HepG2 (cell line): ENCODE measurements around the gene NDUFB3. TPM values are rescaled to one million over a fixed set of nuclear protein-coding genes. Genes with fewer than 3 reads are reported as not detected.

Experiments used
- ATRX ChIP-seq: sonication (generic); formaldehyde crosslinking; IDR thresholded peaks from 2 replicates; pipeline ENCODE4 v1.4.0; 2020; ENCODE audit warnings: missing genetic modification reagents, borderline replicate concordance
- MXD3 ChIP-seq: IDR thresholded peaks from 2 replicates; pipeline ENCODE4 v1.6.1; 2016; ENCODE audit warnings: mild to moderate bottlenecking, missing biosample characterization, missing genetic modification reagents
- RERE ChIP-seq: IDR thresholded peaks from 2 replicates; pipeline ENCODE4 v1.6.1; 2016; ENCODE audit warnings: low read depth, missing genetic modification reagents, missing compliant biosample characterization
- YEATS2 ChIP-seq: sonication (generic); formaldehyde crosslinking; IDR thresholded peaks from 2 replicates; pipeline ENCODE4 v1.4.0; 2020; ENCODE audit warnings: missing genetic modification reagents, borderline replicate concordance
- ZNF24 ChIP-seq: fragments of 450-650 bp; IDR thresholded peaks from 2 replicates; pipeline ENCODE4 v1.6.1; 2017; ENCODE audit warnings: antibody characterized with exemption, mild to moderate bottlenecking
- ZNF251 ChIP-seq: sonication (generic); formaldehyde crosslinking; IDR thresholded peaks from 2 replicates; pipeline ENCODE4 v1.9.0; 2021; ENCODE audit warnings: mild to moderate bottlenecking, missing genetic modification reagents
- ZNF333 ChIP-seq: sonication (generic); formaldehyde crosslinking; IDR thresholded peaks from 2 replicates; pipeline ENCODE4 v1.4.0; 2020; ENCODE audit warnings: mild to moderate bottlenecking, missing genetic modification reagents, borderline replicate concordance
- ZNF496 ChIP-seq: sonication (generic); formaldehyde crosslinking; IDR thresholded peaks from 2 replicates; pipeline ENCODE4 v1.8.1; 2023; ENCODE audit warnings: mild to moderate bottlenecking, moderate library complexity, missing genetic modification reagents; ENCODE audit not compliant: insufficient replicate concordance
- ZNF547 ChIP-seq: sonication (generic); formaldehyde crosslinking; IDR thresholded peaks from 2 replicates; pipeline ENCODE4 v1.5.1; 2020; ENCODE audit warnings: mild to moderate bottlenecking, missing genetic modification reagents
- ZNF839 ChIP-seq: sonication (generic); formaldehyde crosslinking; IDR thresholded peaks from 2 replicates; pipeline ENCODE4 v1.4.0; 2020; ENCODE audit warnings: missing genetic modification reagents, mild to moderate bottlenecking, borderline replicate concordance
- ZSCAN20 ChIP-seq: sonication (generic); formaldehyde crosslinking; IDR thresholded peaks from 2 replicates; pipeline ENCODE4 v1.4.0; 2020; ENCODE audit warnings: missing genetic modification reagents, mild to moderate bottlenecking, borderline replicate concordance
- polyA plus RNA-seq, 8 experiments: library from polyadenylated mRNA; depleted of rRNA in 3 of 8; stranded (reverse) in 7 of 8; unstranded in 1 of 8; fragments of >200 nt; fragmentation: Illumina TruSeq in 4 of 8; extraction: Trizol in 4 of 8; gene quantifications; 2 replicates each; pipeline versions ENCODE4 v1.2.1 to v1.2.3, GENCODE V29; 2011 to 2016; ENCODE audit warnings: low read depth in 4 of 8, missing spikeins in 1 of 8, mixed read lengths in 1 of 8; ENCODE audit not compliant: insufficient read depth in 1 of 8
- total RNA-seq, 5 experiments: library from RNA; depleted of rRNA; stranded (reverse); fragments of >200 nt; fragmentation: Illumina TruSeq; extraction: Trizol; gene quantifications; 2 replicates each; pipeline ENCODE4 v1.2.3, GENCODE V29; 2016; ENCODE audit warnings: low read depth in 1 of 5
- TF ChIP-seq, protein P1 (sequence below), 2 experiments: IDR thresholded peaks; 2 replicates each; pipeline ENCODE4 v1.6.1; 2011 to 2012; ENCODE audit warnings: low read length in 2 of 2, borderline replicate concordance in 1 of 2, low read depth in 1 of 2, mild to moderate bottlenecking in 1 of 2, moderate library complexity in 1 of 2
- TF ChIP-seq, protein P2 (sequence below): sonication (generic); formaldehyde crosslinking; conservative IDR thresholded peaks from 2 replicates; pipeline ENCODE4 v1.8.0; 2022; ENCODE audit warnings: mild to moderate bottlenecking, moderate library complexity, missing genetic modification reagents

Gene NDUFB3
- total and polyA plus RNA-seq, 2 of the 13 experiments (the other 11 are each of a cell fraction or from before 2014, with no cell fraction given) = 50.7 to 159 TPM

- no peak for TF ChIP-seq ZNF251
- TF ChIP-seq, protein P1, sequence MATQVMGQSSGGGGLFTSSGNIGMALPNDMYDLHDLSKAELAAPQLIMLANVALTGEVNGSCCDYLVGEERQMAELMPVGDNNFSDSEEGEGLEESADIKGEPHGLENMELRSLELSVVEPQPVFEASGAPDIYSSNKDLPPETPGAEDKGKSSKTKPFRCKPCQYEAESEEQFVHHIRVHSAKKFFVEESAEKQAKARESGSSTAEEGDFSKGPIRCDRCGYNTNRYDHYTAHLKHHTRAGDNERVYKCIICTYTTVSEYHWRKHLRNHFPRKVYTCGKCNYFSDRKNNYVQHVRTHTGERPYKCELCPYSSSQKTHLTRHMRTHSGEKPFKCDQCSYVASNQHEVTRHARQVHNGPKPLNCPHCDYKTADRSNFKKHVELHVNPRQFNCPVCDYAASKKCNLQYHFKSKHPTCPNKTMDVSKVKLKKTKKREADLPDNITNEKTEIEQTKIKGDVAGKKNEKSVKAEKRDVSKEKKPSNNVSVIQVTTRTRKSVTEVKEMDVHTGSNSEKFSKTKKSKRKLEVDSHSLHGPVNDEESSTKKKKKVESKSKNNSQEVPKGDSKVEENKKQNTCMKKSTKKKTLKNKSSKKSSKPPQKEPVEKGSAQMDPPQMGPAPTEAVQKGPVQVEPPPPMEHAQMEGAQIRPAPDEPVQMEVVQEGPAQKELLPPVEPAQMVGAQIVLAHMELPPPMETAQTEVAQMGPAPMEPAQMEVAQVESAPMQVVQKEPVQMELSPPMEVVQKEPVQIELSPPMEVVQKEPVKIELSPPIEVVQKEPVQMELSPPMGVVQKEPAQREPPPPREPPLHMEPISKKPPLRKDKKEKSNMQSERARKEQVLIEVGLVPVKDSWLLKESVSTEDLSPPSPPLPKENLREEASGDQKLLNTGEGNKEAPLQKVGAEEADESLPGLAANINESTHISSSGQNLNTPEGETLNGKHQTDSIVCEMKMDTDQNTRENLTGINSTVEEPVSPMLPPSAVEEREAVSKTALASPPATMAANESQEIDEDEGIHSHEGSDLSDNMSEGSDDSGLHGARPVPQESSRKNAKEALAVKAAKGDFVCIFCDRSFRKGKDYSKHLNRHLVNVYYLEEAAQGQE (IDR thresholded peaks at IDR 0.05; ENCODE audit: borderline replicate concordance in 1 of 2, low read depth in 1 of 2, low read length in 2 of 2) = peak in 1 of 2 experiments; percentile 73; a peak in 2 of 4 replicates
- TF ChIP-seq RERE (CRISPR knock-in tag) = peak; percentile 70
- TF ChIP-seq MXD3 (CRISPR knock-in tag) = 0 out of 2 replicates have a peak, but pooled peaks have one; percentile 59
- 0 out of 2 replicates have a peak, but pooled peaks have one; percentile 78 for TF ChIP-seq ZNF333 (CRISPR knock-in tag)
- TF ChIP-seq ZNF24 = peak; percentile 90
- TF ChIP-seq ATRX = peak; percentile 90; the same call in 1 of the 2 replicates
- TF ChIP-seq ZNF839 = peak; percentile 76; the same call in 1 of the 2 replicates
- peak; percentile 92 for TF ChIP-seq ZNF547 (CRISPR knock-in tag)
- no peak for TF ChIP-seq ZNF496
- TF ChIP-seq, protein P2, sequence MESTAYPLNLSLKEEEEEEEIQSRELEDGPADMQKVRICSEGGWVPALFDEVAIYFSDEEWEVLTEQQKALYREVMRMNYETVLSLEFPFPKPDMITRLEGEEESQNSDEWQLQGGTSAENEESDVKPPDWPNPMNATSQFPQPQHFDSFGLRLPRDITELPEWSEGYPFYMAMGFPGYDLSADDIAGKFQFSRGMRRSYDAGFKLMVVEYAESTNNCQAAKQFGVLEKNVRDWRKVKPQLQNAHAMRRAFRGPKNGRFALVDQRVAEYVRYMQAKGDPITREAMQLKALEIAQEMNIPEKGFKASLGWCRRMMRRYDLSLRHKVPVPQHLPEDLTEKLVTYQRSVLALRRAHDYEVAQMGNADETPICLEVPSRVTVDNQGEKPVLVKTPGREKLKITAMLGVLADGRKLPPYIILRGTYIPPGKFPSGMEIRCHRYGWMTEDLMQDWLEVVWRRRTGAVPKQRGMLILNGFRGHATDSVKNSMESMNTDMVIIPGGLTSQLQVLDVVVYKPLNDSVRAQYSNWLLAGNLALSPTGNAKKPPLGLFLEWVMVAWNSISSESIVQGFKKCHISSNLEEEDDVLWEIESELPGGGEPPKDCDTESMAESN (CRISPR knock-in tag) = peak; percentile 91
- 0 out of 2 replicates have a peak, but pooled peaks have one; percentile 15 for TF ChIP-seq ZSCAN20
- TF ChIP-seq YEATS2 (CRISPR knock-in tag) = peak; percentile 99
Measured at GRCh38 chr2:201071479-201072200, at the start of gene NDUFB3, which contains the start of gene HYCC2 (continued).
